ENCODE measurements around the gene ST13.

Gene ST13

DNA sequence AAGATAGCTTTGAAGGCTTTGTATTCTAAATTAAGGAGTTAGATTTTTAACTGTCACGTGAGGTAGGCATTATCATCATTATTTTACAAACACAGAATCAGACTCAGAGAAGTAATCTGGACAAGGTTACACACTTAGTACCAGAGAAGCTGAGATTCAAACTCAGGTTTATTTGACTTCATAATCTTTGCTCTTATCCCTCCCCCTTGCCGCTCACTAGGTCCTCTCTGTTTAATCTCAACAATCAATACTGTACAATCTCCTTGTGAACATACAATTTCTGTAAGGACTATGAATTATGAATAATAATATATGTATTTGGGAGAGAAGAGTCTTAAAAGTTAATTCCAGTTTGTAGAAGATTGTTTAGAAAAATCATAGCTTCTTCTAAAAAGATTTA, 10.7 kb upstream of the ST13 start:
- Mint-ChIP-seq H3K36me3 (ENCODE audit: low read depth) (peaks cover 4% of the 10 kb centered on the region), H3K4me3 (no peak overlapping the region), H3K27ac (no peak overlapping the region), H3K9me3 (no peaks in the 10 kb centered on the region), H3K4me1 (no peaks in the 10 kb centered on the region), H3K27me3 (ENCODE audit: low read depth) (no peaks in the 10 kb centered on the region)
- TF ChIP-seq, protein P1, sequence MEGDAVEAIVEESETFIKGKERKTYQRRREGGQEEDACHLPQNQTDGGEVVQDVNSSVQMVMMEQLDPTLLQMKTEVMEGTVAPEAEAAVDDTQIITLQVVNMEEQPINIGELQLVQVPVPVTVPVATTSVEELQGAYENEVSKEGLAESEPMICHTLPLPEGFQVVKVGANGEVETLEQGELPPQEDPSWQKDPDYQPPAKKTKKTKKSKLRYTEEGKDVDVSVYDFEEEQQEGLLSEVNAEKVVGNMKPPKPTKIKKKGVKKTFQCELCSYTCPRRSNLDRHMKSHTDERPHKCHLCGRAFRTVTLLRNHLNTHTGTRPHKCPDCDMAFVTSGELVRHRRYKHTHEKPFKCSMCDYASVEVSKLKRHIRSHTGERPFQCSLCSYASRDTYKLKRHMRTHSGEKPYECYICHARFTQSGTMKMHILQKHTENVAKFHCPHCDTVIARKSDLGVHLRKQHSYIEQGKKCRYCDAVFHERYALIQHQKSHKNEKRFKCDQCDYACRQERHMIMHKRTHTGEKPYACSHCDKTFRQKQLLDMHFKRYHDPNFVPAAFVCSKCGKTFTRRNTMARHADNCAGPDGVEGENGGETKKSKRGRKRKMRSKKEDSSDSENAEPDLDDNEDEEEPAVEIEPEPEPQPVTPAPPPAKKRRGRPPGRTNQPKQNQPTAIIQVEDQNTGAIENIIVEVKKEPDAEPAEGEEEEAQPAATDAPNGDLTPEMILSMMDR (IDR thresholded peaks at IDR 0.05; ENCODE audit: unreplicated experiment in 3 of 3) = no peak

DNA sequence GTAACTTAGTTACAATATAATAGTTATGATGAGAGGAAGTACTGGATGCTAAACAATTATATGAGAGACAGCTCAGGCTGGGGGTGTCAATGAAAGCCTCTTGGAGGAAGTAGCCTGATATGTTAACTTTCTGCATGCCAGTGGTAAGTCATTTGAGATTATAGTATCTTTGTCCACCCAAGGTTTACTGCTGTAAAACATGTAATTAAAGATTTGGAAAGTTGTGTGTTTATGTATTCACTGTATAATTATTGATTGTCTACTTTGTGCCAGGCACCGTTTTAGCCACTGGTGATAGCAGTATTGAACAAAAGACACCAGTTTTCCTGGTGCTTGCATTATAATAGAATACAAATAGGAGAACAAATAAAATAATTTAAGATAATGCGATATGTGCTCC, 6.1 kb upstream of the ST13 start:
- H3K4me1 Mint-ChIP-seq = no peaks in the 10 kb centered on the region
- TF ChIP-seq, protein P1 (IDR thresholded peaks at IDR 0.05; ENCODE audit: unreplicated experiment in 3 of 3) = no peak
- H3K27ac Mint-ChIP-seq = no peak overlapping the region
- no peak overlapping the region for H3K4me3 Mint-ChIP-seq
- H3K27me3 Mint-ChIP-seq (ENCODE audit: low read depth) = no peaks in the 10 kb centered on the region
- H3K36me3 Mint-ChIP-seq (ENCODE audit: low read depth) = peaks cover 14% of the 10 kb centered on the region
- H3K9me3 Mint-ChIP-seq = no peaks in the 10 kb centered on the region

DNA sequence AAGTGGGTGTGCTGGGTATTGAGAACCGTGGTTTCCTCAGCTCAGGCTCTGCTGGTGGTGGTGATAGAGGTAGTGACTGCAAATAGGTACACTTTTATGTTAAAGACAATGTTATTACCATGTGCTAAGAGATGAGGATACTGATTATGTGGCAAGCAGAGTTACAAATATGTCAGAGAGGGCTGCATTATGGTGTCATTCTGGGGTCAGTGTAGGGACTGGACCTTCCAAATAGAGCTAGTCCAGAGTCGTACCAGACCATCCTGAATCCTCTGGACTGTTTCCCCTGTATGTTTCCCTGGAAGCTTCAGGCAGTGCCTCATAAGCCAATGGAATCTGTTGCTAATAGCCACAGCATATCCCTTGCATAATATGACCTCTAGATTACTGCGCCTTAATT, 5.6 kb upstream of the ST13 start, which contains the start of gene DNAJB7:
DNAJB7 (minus strand) TSS at position 101 of the 400 bp plus-strand sequence. CDS start 119 bp downstream, outside the sequence.
- no peaks in the 10 kb centered on the region for H3K27me3 Mint-ChIP-seq (ENCODE audit: low read depth)
- TF ChIP-seq, protein P1 (IDR thresholded peaks at IDR 0.05; ENCODE audit: unreplicated experiment in 3 of 3) = no peak
- H3K9me3 Mint-ChIP-seq = no peaks in the 10 kb centered on the region
- H3K36me3 Mint-ChIP-seq (ENCODE audit: low read depth) = peaks cover 14% of the 10 kb centered on the region
- H3K4me3 Mint-ChIP-seq = peak within 1 kb of the TSS; percentile 33 to 64 (median 57)
- no peak within 1 kb of the TSS for H3K27ac Mint-ChIP-seq
- H3K4me1 Mint-ChIP-seq = no peaks in the 10 kb centered on the region

DNA sequence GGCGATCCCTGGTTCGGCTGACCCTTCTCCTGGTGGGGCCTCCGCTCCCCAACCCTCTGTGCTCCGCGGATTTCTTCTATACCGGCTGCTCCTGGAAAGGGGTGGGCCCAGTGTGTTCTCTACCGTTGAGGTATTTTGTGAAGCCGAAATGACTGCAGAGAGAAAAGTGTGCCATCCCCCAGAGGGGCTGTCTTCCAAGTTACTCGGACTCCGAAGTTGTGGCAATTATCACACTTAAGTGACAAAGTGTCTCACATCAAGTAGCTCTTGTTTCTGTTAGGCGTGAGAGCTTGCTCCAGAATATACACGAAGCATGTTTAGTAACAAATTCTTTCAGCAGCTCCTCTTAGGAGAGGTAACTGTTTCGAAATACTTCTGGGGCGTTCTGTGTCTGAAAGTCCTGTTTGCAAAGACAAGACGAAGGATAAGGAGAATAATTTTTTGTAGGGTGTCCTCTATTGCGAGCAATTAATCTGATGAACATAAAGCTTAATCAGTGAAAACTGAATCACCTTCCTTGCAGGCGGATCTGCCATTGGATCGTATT, 943 bp upstream of the ST13 start:
- peaks cover 33% of the 10 kb centered on the region for H3K4me1 Mint-ChIP-seq
- TF ChIP-seq, protein P1 (IDR thresholded peaks at IDR 0.05; ENCODE audit: unreplicated experiment in 3 of 3) = no peak
- peak overlapping the region; percentile 93 to 97 (median 97) for H3K4me3 Mint-ChIP-seq
- no peaks in the 10 kb centered on the region for H3K9me3 Mint-ChIP-seq
- peaks cover 14% of the 10 kb centered on the region for H3K36me3 Mint-ChIP-seq (ENCODE audit: low read depth)
- peak overlapping the region; percentile 100 for H3K27ac Mint-ChIP-seq
- no peaks in the 10 kb centered on the region for H3K27me3 Mint-ChIP-seq (ENCODE audit: low read depth)

DNA sequence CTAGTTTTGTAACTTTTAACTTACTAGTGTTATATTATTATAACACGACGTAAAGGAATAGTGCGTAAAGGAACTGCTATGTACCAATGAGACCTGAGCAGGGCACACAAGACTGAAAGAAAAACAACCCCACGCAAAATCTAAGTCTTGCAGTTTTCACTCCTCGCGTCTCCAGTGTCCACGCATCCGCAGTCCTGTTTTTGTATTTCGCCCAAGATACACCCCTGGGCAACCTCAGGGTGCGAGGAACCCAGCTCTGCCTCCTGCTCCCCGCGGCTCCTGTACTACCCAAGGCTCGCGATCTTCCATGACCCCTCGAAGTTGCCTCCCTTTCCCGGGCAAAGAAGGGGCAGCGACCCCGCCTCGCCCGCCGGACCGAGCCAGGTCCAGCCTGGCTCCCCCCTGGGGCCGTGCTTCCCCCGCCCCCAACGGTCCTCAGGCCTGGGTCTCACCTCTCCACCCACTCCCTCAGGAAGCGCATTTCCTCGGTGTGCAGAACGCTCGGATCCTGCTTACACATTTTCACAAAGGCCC, 393 bp downstream of the ST13 start:
- Mint-ChIP-seq H3K36me3 (ENCODE audit: low read depth) (peaks cover 10% of the 10 kb centered on the region), H3K4me3 (peak overlapping the region; percentile 93 to 97 (median 97)), H3K27ac (peak overlapping the region; percentile 100), H3K27me3 (ENCODE audit: low read depth) (no peaks in the 10 kb centered on the region), H3K9me3 (no peaks in the 10 kb centered on the region), H3K4me1 (peaks cover 42% of the 10 kb centered on the region)
- TF ChIP-seq, protein P1 (IDR thresholded peaks at IDR 0.05; ENCODE audit: unreplicated experiment in 3 of 3) = no peak
